ENCODE data around the gene CSHL1.
"Not testable (repeated sequence)": the region's sequence is repeated elsewhere in the genome, so short reads cannot be mapped to it uniquely, and the experiment has no call there.

DNA sequence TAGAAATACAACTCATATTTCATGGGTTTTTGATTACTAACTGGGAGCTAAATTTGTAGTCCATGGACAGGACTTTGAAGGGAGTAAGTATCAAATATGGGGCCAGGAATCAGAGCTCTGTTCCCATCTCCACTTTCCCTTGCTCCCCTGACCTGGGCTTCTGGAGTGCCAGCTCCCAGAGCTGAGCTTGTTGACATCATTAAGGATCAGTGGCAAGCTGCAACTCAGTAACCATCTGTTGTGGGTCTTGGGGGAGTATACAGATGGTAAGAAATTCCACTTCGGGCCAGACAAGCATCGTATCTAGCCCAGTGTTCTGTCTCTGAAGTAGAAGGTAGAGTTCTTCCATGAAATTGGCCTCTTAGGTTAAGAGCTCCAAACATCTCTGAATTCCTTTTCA lies 9.1 kb downstream of the CSHL1 start:
- not testable (repeated sequence) for TF ChIP-seq EZH2 (IDR thresholded peaks at IDR 0.05; ENCODE audit: low read length, missing control alignments)
- TF ChIP-seq, protein P1, sequence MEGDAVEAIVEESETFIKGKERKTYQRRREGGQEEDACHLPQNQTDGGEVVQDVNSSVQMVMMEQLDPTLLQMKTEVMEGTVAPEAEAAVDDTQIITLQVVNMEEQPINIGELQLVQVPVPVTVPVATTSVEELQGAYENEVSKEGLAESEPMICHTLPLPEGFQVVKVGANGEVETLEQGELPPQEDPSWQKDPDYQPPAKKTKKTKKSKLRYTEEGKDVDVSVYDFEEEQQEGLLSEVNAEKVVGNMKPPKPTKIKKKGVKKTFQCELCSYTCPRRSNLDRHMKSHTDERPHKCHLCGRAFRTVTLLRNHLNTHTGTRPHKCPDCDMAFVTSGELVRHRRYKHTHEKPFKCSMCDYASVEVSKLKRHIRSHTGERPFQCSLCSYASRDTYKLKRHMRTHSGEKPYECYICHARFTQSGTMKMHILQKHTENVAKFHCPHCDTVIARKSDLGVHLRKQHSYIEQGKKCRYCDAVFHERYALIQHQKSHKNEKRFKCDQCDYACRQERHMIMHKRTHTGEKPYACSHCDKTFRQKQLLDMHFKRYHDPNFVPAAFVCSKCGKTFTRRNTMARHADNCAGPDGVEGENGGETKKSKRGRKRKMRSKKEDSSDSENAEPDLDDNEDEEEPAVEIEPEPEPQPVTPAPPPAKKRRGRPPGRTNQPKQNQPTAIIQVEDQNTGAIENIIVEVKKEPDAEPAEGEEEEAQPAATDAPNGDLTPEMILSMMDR (conservative IDR thresholded peaks at IDR 0.05 in 1 of 2, IDR thresholded peaks at IDR 0.05 in 1 of 2; ENCODE audit: low read depth in 1 of 2, low read length in 2 of 2): not testable (repeated sequence)
